Fibroblast of lung (primary cell): ENCODE measurements around the gene PARP9. TPM values are rescaled to one million over a fixed set of nuclear protein-coding genes. Genes with fewer than 3 reads are reported as not detected.

Source experiments
- DNase-seq, 2 donors: peaks; one replicate each; pipeline versions ENCODE4 v3.0.0 to v3.0.0-alpha.2; 2010; ENCODE audit warnings: low read depth in 2 of 2
- H2AFZ ChIP-seq: 2 replicates; pipeline ENCODE4 v1.5.1; 2012; ENCODE audit warnings: low read length, control low read depth, inconsistent platforms
- H3K27ac ChIP-seq: 2 replicates; pipeline ENCODE4 v1.5.1; 2011; ENCODE audit warnings: low read length, control low read depth; ENCODE audit not compliant: insufficient read depth
- H3K27me3 ChIP-seq: 2 replicates; pipeline ENCODE4 v1.5.1; 2011; ENCODE audit warnings: mild to moderate bottlenecking, low read length; ENCODE audit not compliant: control insufficient read depth, insufficient read depth
- H3K36me3 ChIP-seq: 2 replicates; pipeline ENCODE4 v1.5.1; 2011; ENCODE audit warnings: low read length; ENCODE audit not compliant: control insufficient read depth, insufficient read depth
- H3K4me1 ChIP-seq: 2 replicates; pipeline ENCODE4 v1.5.1; 2011; ENCODE audit warnings: low read length; ENCODE audit not compliant: control insufficient read depth, insufficient read depth; ENCODE audit errors: extremely low read depth
- H3K4me2 ChIP-seq: 2 replicates; pipeline ENCODE4 v1.5.1; 2011; ENCODE audit warnings: low read length, control low read depth; ENCODE audit not compliant: insufficient read depth; ENCODE audit errors: extremely low read depth
- H3K4me3 ChIP-seq, 4 experiments: fragments of 200-600 bp in 1 of 4; sonication (generic) in 1 of 4; replicated peaks in 1 of 4; 2 replicates each; pipeline ENCODE4 v1.5.1; 2011 to 2016; ENCODE audit warnings: low read length in 4 of 4, low read depth in 3 of 4, mild to moderate bottlenecking in 3 of 4, control low read depth in 2 of 4, inconsistent platforms in 1 of 4, mixed read lengths in 1 of 4; ENCODE audit not compliant: insufficient read depth in 1 of 4; ENCODE audit errors: control extremely low read depth in 1 of 4
- H3K79me2 ChIP-seq: 2 replicates; pipeline ENCODE4 v1.5.1; 2012; ENCODE audit warnings: mild to moderate bottlenecking, low read length, inconsistent platforms; ENCODE audit not compliant: control insufficient read depth, insufficient read depth
- H3K9ac ChIP-seq: 2 replicates; pipeline ENCODE4 v1.5.1; 2011; ENCODE audit warnings: mild to moderate bottlenecking, low read length, control low read depth; ENCODE audit not compliant: insufficient read depth
- H3K9me3 ChIP-seq: 2 replicates; pipeline ENCODE4 v1.5.1; 2012; ENCODE audit warnings: low read depth, low read length; ENCODE audit not compliant: control insufficient read depth, insufficient read depth
- H4K20me1 ChIP-seq: 2 replicates; pipeline ENCODE4 v1.5.1; 2011; ENCODE audit warnings: low read length; ENCODE audit not compliant: control insufficient read depth, insufficient read depth; ENCODE audit errors: extremely low read depth
- CTCF ChIP-seq, 2 donors: IDR thresholded peaks in 1 of 2; conservative IDR thresholded peaks in 1 of 2; 1 replicate in 1 of 2; 2 replicates in 1 of 2; pipeline ENCODE4 v1.5.1; 2011 to 2012; ENCODE audit warnings: low read length in 2 of 2, control low read depth in 1 of 2, inconsistent platforms in 1 of 2, low read depth in 1 of 2, mild to moderate bottlenecking in 1 of 2
- EZH2 ChIP-seq: IDR thresholded peaks from 2 replicates; pipeline ENCODE4 v1.5.1; 2012; ENCODE audit warnings: low read length, control low read depth, mild to moderate bottlenecking; ENCODE audit errors: missing control alignments
- polyA plus RNA-seq, 2 donors: library from polyadenylated mRNA; depleted of rRNA in 1 of 2; stranded (reverse) in 1 of 2; unstranded in 1 of 2; fragments of >200 nt; gene quantifications; 2 replicates each; pipeline ENCODE4 v1.2.1, GENCODE V29; 2011 to 2012; ENCODE audit warnings: missing spikeins in 1 of 2
- total RNA-seq: library from RNA; depleted of rRNA; stranded (reverse); fragments of >200 nt; gene quantifications from 2 replicates; pipeline ENCODE4 v1.2.1, GENCODE V29; 2014

Gene PARP9
- total and polyA plus RNA-seq, 2 donors (not counting 1 experiment from before 2014, with no cell fraction given), result 50.0 to 56.0 TPM

- Histone ChIP-seq H3K4me2 (no peak overlapping the region), H3K36me3 (no peaks in the 10 kb centered on the region), H2AFZ (no peak overlapping the region), H4K20me1 (no peaks in the 10 kb centered on the region), H3K79me2 (no peaks in the 10 kb centered on the region), H3K27me3 (no peaks in the 10 kb centered on the region), H3K9me3 (no peaks in the 10 kb centered on the region), H3K4me3 (no peak overlapping the region), H3K4me1 (peaks cover 2% of the 10 kb centered on the region), H3K27ac (no peak overlapping the region), H3K9ac (no peak overlapping the region)
- DNase-seq, result no peak
- TF ChIP-seq EZH2 (no peak), CTCF (conservative IDR thresholded peaks at IDR 0.05 in 1 of 2, IDR thresholded peaks at IDR 0.05 in 1 of 2; ENCODE audit: low read depth in 1 of 2, low read length in 2 of 2) (no peak)
Observed at GRCh38 chr3:122608916-122609315, 44.8 kb upstream of the PARP9 start.

GRCh38 chr3:122606330-122606729 is 42.2 kb upstream of the PARP9 start:
- H3K79me2 ChIP-seq, result no peaks in the 10 kb centered on the region

GRCh38 chr3:122603056-122603455 is 39.0 kb upstream of the PARP9 start:
- no peak for DNase-seq
- Histone ChIP-seq H3K79me2 (no peaks in the 10 kb centered on the region), H3K36me3 (no peaks in the 10 kb centered on the region), H3K9ac (no peak overlapping the region), H3K4me1 (no peaks in the 10 kb centered on the region), H3K9me3 (no peaks in the 10 kb centered on the region), H3K27me3 (no peaks in the 10 kb centered on the region), H4K20me1 (no peaks in the 10 kb centered on the region), H3K27ac (no peak overlapping the region), H3K4me2 (no peak overlapping the region), H2AFZ (no peak overlapping the region), H3K4me3 (no peak overlapping the region)
- TF ChIP-seq EZH2 (no peak), CTCF (conservative IDR thresholded peaks at IDR 0.05 in 1 of 2, IDR thresholded peaks at IDR 0.05 in 1 of 2; ENCODE audit: low read depth in 1 of 2, low read length in 2 of 2) (no peak)

More at GRCh38 chr3:122606330-122606729, 42.2 kb upstream of the PARP9 start:
- Histone ChIP-seq H3K27me3 (no peaks in the 10 kb centered on the region), H3K27ac (no peak overlapping the region), H3K4me1 (peaks cover 2% of the 10 kb centered on the region), H3K4me2 (no peak overlapping the region), H3K9ac (no peak overlapping the region), H4K20me1 (no peaks in the 10 kb centered on the region), H3K9me3 (no peaks in the 10 kb centered on the region), H3K36me3 (no peaks in the 10 kb centered on the region), H2AFZ (no peak overlapping the region), H3K4me3 (no peak overlapping the region)
- TF ChIP-seq EZH2 (no peak), CTCF (conservative IDR thresholded peaks at IDR 0.05 in 1 of 2, IDR thresholded peaks at IDR 0.05 in 1 of 2; ENCODE audit: low read depth in 1 of 2, low read length in 2 of 2) (no peak)
- no peak for DNase-seq
